Mammary epithelial cell (primary cell): ENCODE results near the gene LOXL1.

Experiments
- CTCF ChIP-seq, 2 donors: IDR thresholded peaks in 1 of 2; conservative IDR thresholded peaks in 1 of 2; 2 replicates each; pipeline ENCODE4 v1.5.1; 2011 to 2012; ENCODE audit warnings: inconsistent platforms in 2 of 2, low read length in 2 of 2, mild to moderate bottlenecking in 2 of 2, control low read depth in 1 of 2, low read depth in 1 of 2; ENCODE audit not compliant: insufficient read depth in 1 of 2; ENCODE audit errors: extremely low read depth in 1 of 2
- EZH2 ChIP-seq: IDR thresholded peaks from 2 replicates; pipeline ENCODE4 v1.6.1; 2012; ENCODE audit warnings: low read length, inconsistent platforms, borderline replicate concordance

- no peak for TF ChIP-seq CTCF (conservative IDR thresholded peaks at IDR 0.05 in 1 of 2, IDR thresholded peaks at IDR 0.05 in 1 of 2; ENCODE audit: extremely low read depth in 1 of 2, insufficient read depth in 1 of 2, low read depth in 1 of 2, low read length in 2 of 2)
- TF ChIP-seq EZH2: no peak
These were observed 7.5 kb upstream of the LOXL1 start for GRCh38 chr15:73918784-73919183.
